NT2/D1 (cell line): Measurements from ENCODE around the gene MGAM2.

Experiments used
- SUZ12 ChIP-seq: IDR thresholded peaks from 2 replicates; pipeline ENCODE4 v1.6.1; 2011; ENCODE audit not compliant: insufficient read length, insufficient read depth; ENCODE audit errors: extremely low read depth
- YY1 ChIP-seq: IDR thresholded peaks from 2 replicates; pipeline ENCODE4 v1.6.1; 2011; ENCODE audit not compliant: insufficient read length, insufficient read depth

DNA sequence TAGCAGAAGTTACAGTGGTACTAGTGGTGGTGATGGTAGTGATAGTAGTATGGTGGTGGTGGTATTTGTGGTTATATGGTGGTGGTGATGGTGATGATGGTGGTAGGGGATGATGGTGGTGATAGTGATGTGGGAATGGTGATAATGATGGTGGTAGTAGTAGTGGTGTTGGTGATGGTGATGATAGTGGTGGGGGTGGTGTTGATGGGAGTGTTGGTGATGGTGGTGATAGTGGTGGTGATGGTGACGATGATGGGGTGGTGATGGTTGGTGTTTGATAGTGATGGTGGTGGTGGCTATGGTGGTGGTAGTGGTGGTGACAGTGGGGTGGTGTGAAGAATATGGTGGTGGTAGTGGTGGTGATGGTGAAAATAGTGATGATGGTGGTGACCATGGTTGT is 27.9 kb upstream of the MGAM2 start:
- TF ChIP-seq YY1 (no peak), SUZ12 (no peak)
